Peyer's patch (tissue), 4 donors: ENCODE measurements around the gene STBD1. TPM values are rescaled to one million over a fixed set of nuclear protein-coding genes. Genes with fewer than 3 reads are reported as not detected.

Source experiments
- DNase-seq, 3 donors: peaks; one replicate each; pipeline ENCODE4 v3.0.0-alpha.2; 2017 to 2019
- H3K27ac ChIP-seq, 4 donors: fragments of 200-600 bp; sonication (generic); one replicate each; pipeline ENCODE4 v1.5.1; 2016 to 2019
- H3K27me3 ChIP-seq, 2 donors: fragments of 200-600 bp; sonication (generic); one replicate each; pipeline ENCODE4 v1.5.1; 2019
- H3K36me3 ChIP-seq, 3 donors: fragments of 200-600 bp; sonication (generic); one replicate each; pipeline ENCODE4 v1.5.1; 2016 to 2019
- H3K4me1 ChIP-seq, 4 donors: fragments of 200-600 bp; sonication (generic); one replicate each; pipeline ENCODE4 v1.5.1; 2016 to 2019
- H3K4me3 ChIP-seq, 4 donors: fragments of 200-600 bp; sonication (generic); 1 replicate in 3 of 4; 2 replicates in 1 of 4; pipeline ENCODE4 v1.5.1; 2016 to 2019; ENCODE audit warnings: mild to moderate bottlenecking in 1 of 4
- H3K9me3 ChIP-seq, 4 donors: fragments of 200-600 bp; sonication (generic); one replicate each; pipeline ENCODE4 v1.5.1; 2016 to 2019; ENCODE audit warnings: mild to moderate bottlenecking in 1 of 4
- POLR2A ChIP-seq, 2 donors: fragments of 450-650 bp; IDR thresholded peaks; one replicate each; pipeline ENCODE4 v1.5.1; 2017; ENCODE audit warnings: antibody characterized with exemption in 2 of 2, mild to moderate bottlenecking in 2 of 2, moderate library complexity in 2 of 2
- total RNA-seq, 4 donors: library from RNA; depleted of rRNA; stranded (reverse); fragments of >200 nt; gene quantifications; one replicate each; pipeline ENCODE4 v1.1.0, GENCODE V29; 2016
- TF ChIP-seq, protein P1 (sequence below), 6 experiments: fragments of 450-650 bp in 4 of 6; fragments of 200-600 bp in 2 of 6; sonication (generic) in 1 of 6; IDR thresholded peaks; one replicate each; pipeline ENCODE4 v1.5.1; 2017 to 2019; ENCODE audit warnings: antibody characterized with exemption in 6 of 6, mild to moderate bottlenecking in 3 of 6, moderate library complexity in 1 of 6

STBD1 gene
- total RNA-seq, 4 donors from 2014 or later, result 32.0 to 72.9 (median 50.4) TPM; not detected in 1

DNA sequence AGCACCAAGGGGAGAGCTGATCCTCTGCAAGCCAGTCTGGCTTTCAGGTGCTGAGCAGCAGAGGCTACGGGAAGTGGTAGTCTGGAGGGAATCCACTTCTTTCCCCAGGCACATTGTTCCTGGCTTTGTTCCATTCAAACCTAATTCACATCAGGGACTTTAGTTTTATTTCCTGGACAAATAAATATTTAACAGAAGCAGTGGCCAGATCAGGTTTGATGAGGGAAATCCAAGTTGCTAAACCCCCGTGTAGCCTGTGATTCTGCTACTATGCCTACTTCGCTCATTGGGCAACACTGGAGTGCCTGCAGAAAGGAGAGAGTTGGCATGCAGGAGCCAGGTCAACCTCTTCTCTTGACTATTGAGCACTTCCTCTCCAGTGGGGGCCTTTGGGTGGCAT is 13.8 kb upstream of the STBD1 start:
- Histone ChIP-seq H3K36me3 (no peaks in the 10 kb centered on the region), H3K27ac (no peak overlapping the region), H3K4me3 (no peak overlapping the region), H3K27me3 (no peaks in the 10 kb centered on the region), H3K4me1 (no peaks in the 10 kb centered on the region), H3K9me3 (no peaks in the 10 kb centered on the region)
- TF ChIP-seq, protein P1, sequence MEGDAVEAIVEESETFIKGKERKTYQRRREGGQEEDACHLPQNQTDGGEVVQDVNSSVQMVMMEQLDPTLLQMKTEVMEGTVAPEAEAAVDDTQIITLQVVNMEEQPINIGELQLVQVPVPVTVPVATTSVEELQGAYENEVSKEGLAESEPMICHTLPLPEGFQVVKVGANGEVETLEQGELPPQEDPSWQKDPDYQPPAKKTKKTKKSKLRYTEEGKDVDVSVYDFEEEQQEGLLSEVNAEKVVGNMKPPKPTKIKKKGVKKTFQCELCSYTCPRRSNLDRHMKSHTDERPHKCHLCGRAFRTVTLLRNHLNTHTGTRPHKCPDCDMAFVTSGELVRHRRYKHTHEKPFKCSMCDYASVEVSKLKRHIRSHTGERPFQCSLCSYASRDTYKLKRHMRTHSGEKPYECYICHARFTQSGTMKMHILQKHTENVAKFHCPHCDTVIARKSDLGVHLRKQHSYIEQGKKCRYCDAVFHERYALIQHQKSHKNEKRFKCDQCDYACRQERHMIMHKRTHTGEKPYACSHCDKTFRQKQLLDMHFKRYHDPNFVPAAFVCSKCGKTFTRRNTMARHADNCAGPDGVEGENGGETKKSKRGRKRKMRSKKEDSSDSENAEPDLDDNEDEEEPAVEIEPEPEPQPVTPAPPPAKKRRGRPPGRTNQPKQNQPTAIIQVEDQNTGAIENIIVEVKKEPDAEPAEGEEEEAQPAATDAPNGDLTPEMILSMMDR (IDR thresholded peaks at IDR 0.05), result no peak
- TF ChIP-seq POLR2A (IDR thresholded peaks at IDR 0.05), result no peak
- no peak for DNase-seq

DNA sequence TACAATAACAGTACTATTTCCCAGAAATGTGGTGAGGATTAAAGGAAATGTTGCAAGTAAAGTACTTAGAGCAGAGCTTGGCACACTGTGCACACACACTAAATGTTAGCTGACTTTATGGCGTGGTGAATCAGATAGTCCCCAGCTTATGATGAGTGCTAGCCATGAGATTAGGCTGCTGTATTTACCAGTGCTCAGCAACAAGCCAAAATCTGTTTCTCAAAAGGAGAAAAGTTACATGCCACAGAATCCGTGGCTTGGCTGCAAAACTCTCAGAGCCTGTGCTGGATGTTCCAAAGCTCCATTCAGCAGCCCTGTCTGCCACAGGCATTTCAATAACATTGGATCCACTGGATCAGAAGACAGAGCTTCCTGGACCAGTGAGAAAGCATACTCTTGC is 12.8 kb upstream of the STBD1 start:
- H3K27me3 ChIP-seq, result no peaks in the 10 kb centered on the region
- H3K9me3 ChIP-seq, result no peaks in the 10 kb centered on the region
- DNase-seq, result no peak
- no peak overlapping the region for H3K4me3 ChIP-seq
- TF ChIP-seq, protein P1 (IDR thresholded peaks at IDR 0.05), result no peak
- no peak for TF ChIP-seq POLR2A (IDR thresholded peaks at IDR 0.05)
- H3K27ac ChIP-seq, result no peak overlapping the region
- H3K36me3 ChIP-seq, result no peaks in the 10 kb centered on the region
- H3K4me1 ChIP-seq, result no peaks in the 10 kb centered on the region

DNA sequence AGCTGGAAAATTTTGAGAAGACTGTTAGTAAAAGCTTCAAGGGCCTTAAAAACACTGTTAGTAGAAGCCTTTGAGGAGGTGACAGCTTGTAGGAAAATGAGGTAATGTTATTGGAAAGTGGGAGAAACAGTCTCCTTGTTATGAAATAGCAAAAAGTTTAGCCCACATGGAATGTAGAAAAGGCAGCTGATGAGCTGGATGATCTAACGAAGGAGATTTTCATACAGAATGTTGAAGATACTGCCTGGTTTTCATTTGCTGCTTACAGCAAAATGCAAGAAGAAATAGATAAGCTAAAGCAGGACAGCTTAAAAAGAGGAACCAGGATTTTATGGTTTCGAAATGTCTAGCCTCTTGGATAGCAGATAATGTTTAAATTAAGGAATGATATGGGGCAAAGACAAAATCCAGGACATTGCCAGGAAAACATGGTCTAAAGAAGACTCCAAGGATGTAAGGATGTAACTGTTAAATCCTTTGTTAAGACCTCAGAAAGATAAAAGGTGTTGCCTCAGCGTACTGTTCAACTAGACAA is 10.2 kb upstream of the STBD1 start:
- TF ChIP-seq POLR2A (IDR thresholded peaks at IDR 0.05), result no peak
- TF ChIP-seq, protein P1 (IDR thresholded peaks at IDR 0.05), result no peak
- H3K4me3 ChIP-seq, result no peak overlapping the region
- no peak for DNase-seq
- H3K9me3 ChIP-seq, result no peaks in the 10 kb centered on the region
- peaks cover 0 to 3% (median under 1%) of the 10 kb centered on the region in 4 donors for H3K4me1 ChIP-seq
- H3K27ac ChIP-seq, result no peak overlapping the region
- no peaks in the 10 kb centered on the region for H3K27me3 ChIP-seq
- H3K36me3 ChIP-seq, result no peaks in the 10 kb centered on the region

DNA sequence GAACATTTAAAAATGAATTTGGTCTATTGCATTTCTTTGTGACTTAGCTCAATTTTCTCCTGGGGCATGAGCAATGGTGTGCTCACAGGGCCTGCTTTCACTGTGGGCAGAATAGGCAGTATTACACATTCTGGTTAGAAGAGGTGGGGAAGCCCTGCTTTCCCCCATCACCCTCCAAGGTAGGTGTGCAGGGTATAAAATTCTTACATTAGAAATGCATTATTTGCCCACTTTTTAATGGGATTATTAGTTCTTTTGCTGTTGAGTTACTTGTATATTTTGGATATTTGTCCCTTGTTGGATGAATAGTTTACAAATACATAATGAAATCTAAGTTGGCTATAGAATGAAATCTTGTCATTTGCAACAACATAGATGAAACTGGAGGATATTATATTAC is 8.3 kb upstream of the STBD1 start:
- TF ChIP-seq, protein P1 (IDR thresholded peaks at IDR 0.05), result no peak
- Histone ChIP-seq H3K27ac (no peak overlapping the region), H3K4me3 (no peak overlapping the region), H3K27me3 (no peaks in the 10 kb centered on the region), H3K36me3 (no peaks in the 10 kb centered on the region), H3K4me1 (peaks cover 0 to 5% (median 2%) of the 10 kb centered on the region in 4 donors), H3K9me3 (no peaks in the 10 kb centered on the region)
- DNase-seq, result no peak

DNA sequence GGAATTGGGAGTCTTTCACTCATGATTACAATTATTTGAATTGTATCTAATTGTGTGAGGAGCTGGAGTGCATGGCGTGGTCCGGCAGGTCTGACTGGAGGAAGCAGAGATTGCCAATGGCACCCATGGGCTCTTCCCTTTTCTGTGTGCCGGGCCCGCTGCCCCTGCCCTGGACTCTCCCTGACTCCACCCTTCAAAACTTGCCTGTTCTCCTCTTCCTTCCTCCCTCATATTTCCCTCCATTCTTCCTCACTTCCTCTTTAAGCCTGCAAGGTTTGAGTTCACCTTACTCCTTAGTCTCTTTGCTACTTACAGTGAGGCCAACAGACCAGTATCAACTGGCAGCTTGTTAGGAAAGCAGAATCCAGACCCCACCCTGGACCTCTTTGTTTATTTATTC is 6.5 kb upstream of the STBD1 start:
- TF ChIP-seq, protein P1 (IDR thresholded peaks at IDR 0.05), result no peak
- no peak for TF ChIP-seq POLR2A (IDR thresholded peaks at IDR 0.05)
- Histone ChIP-seq H3K36me3 (no peaks in the 10 kb centered on the region), H3K27ac (no peak overlapping the region), H3K4me1 (peaks cover 0 to 15% (median 2%) of the 10 kb centered on the region in 4 donors), H3K27me3 (no peaks in the 10 kb centered on the region), H3K4me3 (no peak overlapping the region), H3K9me3 (no peaks in the 10 kb centered on the region)
- DNase-seq, result no peak
